ENCODE measurements around the gene C9orf72. TPM values are rescaled to one million over a fixed set of nuclear protein-coding genes. Genes with fewer than 3 reads are reported as not detected.

Gene C9orf72
- total RNA-seq, 3 donors from 2014 or later, result 12.5 to 20.5 (median 14.6) TPM

GRCh38 chr9:27560457-27560856, 12.8 kb downstream of the C9orf72 start:
- no peak for ATAC-seq
- TF ChIP-seq CTCF (IDR thresholded peaks at IDR 0.05), result no peak
- intact Hi-C loops (cut with DNase I, micrococcal nuclease), result no loop called here

GRCh38 chr9:27558307-27558706, 15.0 kb downstream of the C9orf72 start:
- Histone ChIP-seq H3K9me3 (no peaks in the 10 kb centered on the region), H3K4me3 (no peak overlapping the region), H3K4me1 (ENCODE audit: low read depth) (no peaks in the 10 kb centered on the region), H3K36me3 (ENCODE audit: low read depth) (no peaks in the 10 kb centered on the region)
- DNase-seq (no peak), ATAC-seq (no peak)
- no peak for TF ChIP-seq CTCF (IDR thresholded peaks at IDR 0.05)
- intact Hi-C loops (cut with DNase I, micrococcal nuclease), result no loop called here

More at GRCh38 chr9:27560457-27560856, 12.8 kb downstream of the C9orf72 start:
- H3K4me3 ChIP-seq, result no peak overlapping the region
- no peak for DNase-seq
- H3K36me3 ChIP-seq (ENCODE audit: low read depth), result no peaks in the 10 kb centered on the region
- no peaks in the 10 kb centered on the region for H3K9me3 ChIP-seq
- H3K4me1 ChIP-seq (ENCODE audit: low read depth), result no peaks in the 10 kb centered on the region

GRCh38 chr9:27556470-27556869, 16.8 kb downstream of the C9orf72 start:
- TF ChIP-seq CTCF (IDR thresholded peaks at IDR 0.05), result no peak
- Histone ChIP-seq H3K9me3 (no peaks in the 10 kb centered on the region), H3K4me1 (ENCODE audit: low read depth) (no peaks in the 10 kb centered on the region), H3K36me3 (ENCODE audit: low read depth) (no peaks in the 10 kb centered on the region), H3K4me3 (no peak overlapping the region)
- DNase-seq, result no peak
- no peak for ATAC-seq
- intact Hi-C loops (cut with DNase I, micrococcal nuclease), result no loop called here

GRCh38 chr9:27554712-27555111, 18.6 kb downstream of the C9orf72 start:
- TF ChIP-seq CTCF (IDR thresholded peaks at IDR 0.05), result no peak
- intact Hi-C loops (cut with DNase I, micrococcal nuclease), result no loop called here
- Histone ChIP-seq H3K9me3 (no peaks in the 10 kb centered on the region), H3K4me1 (ENCODE audit: low read depth) (no peaks in the 10 kb centered on the region), H3K36me3 (ENCODE audit: low read depth) (no peaks in the 10 kb centered on the region), H3K4me3 (no peak overlapping the region)
- ATAC-seq, result no peak
- DNase-seq, result no peak

DNA sequence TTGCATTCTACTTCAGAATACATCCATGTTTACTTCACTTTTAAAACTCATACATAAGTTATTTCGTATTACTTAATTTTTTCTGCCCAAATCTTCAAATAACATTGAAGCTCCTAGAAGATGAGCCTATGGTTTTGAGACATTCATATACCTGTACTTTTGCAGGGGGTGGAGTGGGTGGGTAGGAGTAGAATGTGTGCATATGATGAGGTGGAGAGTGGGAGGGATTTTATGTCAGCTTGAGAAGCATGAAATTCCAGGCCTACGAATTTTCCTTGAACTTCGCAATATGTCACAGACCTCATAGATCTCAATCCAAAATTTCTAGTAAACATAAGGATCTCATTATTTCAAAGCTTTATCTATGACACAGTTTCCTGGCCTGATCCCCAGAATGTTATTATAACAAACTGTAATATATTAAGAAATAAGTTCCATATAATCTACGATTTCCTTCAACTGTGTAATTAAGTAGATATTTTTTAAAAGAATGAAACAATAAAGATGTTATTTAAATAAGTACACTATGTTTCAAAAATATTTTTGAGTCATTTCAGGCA, 24.0 kb downstream of the C9orf72 start:
- intact Hi-C loops (cut with DNase I, micrococcal nuclease), result loop anchor here (5.0 kb wide), 1 partner anchor 217 kb away; no protein-coding TSS in a partner anchor
- no peaks in the 10 kb centered on the region for H3K36me3 ChIP-seq (ENCODE audit: low read depth)
- no peak for TF ChIP-seq CTCF (IDR thresholded peaks at IDR 0.05)
- peaks cover 4% of the 10 kb centered on the region for H3K4me1 ChIP-seq (ENCODE audit: low read depth)
- H3K4me3 ChIP-seq, result no peak overlapping the region
- ATAC-seq (no peak), DNase-seq (no peak)
- H3K9me3 ChIP-seq, result no peaks in the 10 kb centered on the region
